GM19351 (cell line): ENCODE results near the gene VPS37C.
A peak's percentile ranks its signal among the peaks of the same experiment; 100 is the strongest.

Experiments used
- ATAC-seq: cut with Tn5 transposase; IDR thresholded peaks from one replicate; pipeline ENCODE4 v1.9.1; 2021; ENCODE audit warnings: mild to moderate bottlenecking, moderate library complexity; ENCODE audit not compliant: unreplicated experiment

Gene VPS37C

GRCh38 chr11:61134801-61135257, 26.4 kb downstream of the VPS37C start:
- no peak for ATAC-seq

GRCh38 chr11:61133956-61134662, 27.1 kb downstream of the VPS37C start:
- no peak for ATAC-seq

- ATAC-seq: no peak
Measured at GRCh38 chr11:61133145-61133544, 28.1 kb downstream of the VPS37C start.

GRCh38 chr11:61132646-61133045, 28.6 kb downstream of the VPS37C start:
- no peak for ATAC-seq

GRCh38 chr11:61131998-61132555, 29.1 kb downstream of the VPS37C start:
- no peak for ATAC-seq

GRCh38 chr11:61131586-61131985, 29.6 kb downstream of the VPS37C start:
- no peak for ATAC-seq

- ATAC-seq: no peak
Measured at GRCh38 chr11:61131186-61131585, 30.0 kb downstream of the VPS37C start.

GRCh38 chr11:61129639-61130523, 31.3 kb downstream of the VPS37C start:
- peak; percentile 97 for ATAC-seq

- no peak for ATAC-seq
Measured at GRCh38 chr11:61128947-61129638, 32.1 kb downstream of the VPS37C start.

GRCh38 chr11:61127991-61128390, 33.2 kb downstream of the VPS37C start:
- no peak for ATAC-seq

- ATAC-seq: no peak
Measured at GRCh38 chr11:61126256-61126655, 35.0 kb downstream of the VPS37C start.

- ATAC-seq: no peak
Measured at GRCh38 chr11:61125310-61125684, 35.9 kb downstream of the VPS37C start.

GRCh38 chr11:61124574-61125309, 36.5 kb downstream of the VPS37C start:
- no peak for ATAC-seq

- ATAC-seq: no peak
Measured at GRCh38 chr11:61123775-61124571, 37.3 kb downstream of the VPS37C start.

GRCh38 chr11:61122761-61123160, 38.5 kb downstream of the VPS37C start:
- ATAC-seq: no peak

GRCh38 chr11:61121917-61122316, 39.3 kb downstream of the VPS37C start:
- no peak for ATAC-seq

GRCh38 chr11:61121192-61121831, 39.9 kb downstream of the VPS37C start:
- ATAC-seq: no peak

- ATAC-seq: no peak
Measured at GRCh38 chr11:61120706-61121191, 40.5 kb downstream of the VPS37C start.

- no peak for ATAC-seq
Measured at GRCh38 chr11:61120099-61120705, 41.0 kb downstream of the VPS37C start.
